ENCODE data around the gene TARBP1. TPM values are rescaled to one million over a fixed set of nuclear protein-coding genes. Genes with fewer than 3 reads are reported as not detected.
"Not testable (repeated sequence)": the region's sequence is repeated elsewhere in the genome, so short reads cannot be mapped to it uniquely, and the experiment has no call there.

Gene TARBP1
- total and polyA plus RNA-seq, 2 of the 8 experiments (the other 6 are each of a cell fraction or from before 2014, with no cell fraction given): 21.9 to 32.3 TPM

DNA sequence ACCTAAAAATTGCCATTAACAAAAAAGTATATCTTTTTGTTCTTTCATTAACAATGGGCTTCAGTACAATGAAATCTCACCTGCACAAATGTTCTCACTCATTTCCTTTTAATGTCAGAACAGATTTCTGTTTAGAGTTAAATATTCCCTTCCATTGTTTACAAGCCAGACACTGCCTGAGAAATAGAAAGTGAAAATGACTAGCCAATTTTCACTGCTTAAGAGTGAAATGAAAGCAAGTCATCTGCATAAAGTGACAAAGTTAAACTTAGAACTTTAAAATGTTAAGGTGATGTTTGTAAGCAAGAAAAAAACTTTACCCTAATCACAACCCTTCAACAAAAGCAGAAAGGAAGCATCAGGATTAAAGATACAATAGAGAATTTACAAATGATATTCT, 78.2 kb downstream of the TARBP1 start (continued):
- TF ChIP-seq RFX5 (IDR thresholded peaks at IDR 0.05; ENCODE audit: borderline replicate concordance, low read depth, low read length): no peak
- TF ChIP-seq SIRT6 (IDR thresholded peaks at IDR 0.05; ENCODE audit: low read length): no peak
- no peak for TF ChIP-seq KDM4A (IDR thresholded peaks at IDR 0.05; ENCODE audit: low read depth, low read length, severe bottlenecking)
- no peak for TF ChIP-seq HDAC2 (IDR thresholded peaks at IDR 0.05; ENCODE audit: borderline replicate concordance in 1 of 2, low read depth in 2 of 2, low read length in 2 of 2)
- no peak for TF ChIP-seq SP4 (IDR thresholded peaks at IDR 0.05; ENCODE audit: low read length)

DNA sequence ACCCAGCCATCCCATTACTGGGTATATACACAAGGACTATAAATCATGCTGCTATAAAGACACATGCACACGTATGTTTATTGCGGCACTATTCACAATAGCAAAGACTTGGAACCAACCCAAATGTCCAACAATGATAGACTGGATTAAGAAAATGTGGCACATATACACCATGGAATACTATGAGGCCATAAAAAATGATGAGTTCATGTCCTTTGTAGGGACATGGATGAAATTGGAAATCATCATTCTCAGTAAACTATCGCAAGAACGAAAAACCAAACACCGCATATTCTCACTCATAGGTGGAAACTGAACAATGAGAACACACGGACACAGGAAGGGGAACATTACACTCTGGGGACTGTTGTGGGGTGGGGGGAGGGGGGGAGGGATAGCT, 79.5 kb downstream of the TARBP1 start:
- H3K4me3 ChIP-seq (ENCODE audit: extremely low read depth in 1 of 4, insufficient read depth in 2 of 4, low read depth in 3 of 4, low read length in 4 of 4); H3K79me1 ChIP-seq (ENCODE audit: low read depth, low read length); DNase-seq (ENCODE audit: low read depth in 1 of 2, low spot score in 2 of 2); H3K23me2 ChIP-seq (ENCODE audit: low read depth, low read length); H2BK5ac ChIP-seq (ENCODE audit: low read depth, low read length); H4K91ac ChIP-seq (replicated peaks; ENCODE audit: insufficient read length, low read length); H3K27ac ChIP-seq (ENCODE audit: low read depth, low read length); H3K36me3 ChIP-seq (ENCODE audit: control insufficient read depth in 2 of 4, insufficient read depth in 4 of 4, low read length in 3 of 4); FAIRE-seq; H2BK120ac ChIP-seq (replicated peaks; ENCODE audit: low read depth, low read length); H3K9ac ChIP-seq (replicated peaks in 1 of 4; ENCODE audit: extremely low read depth in 1 of 4, low read depth in 3 of 4, low read length in 3 of 4); H4K20me1 ChIP-seq (replicated peaks in 1 of 2; ENCODE audit: control insufficient read depth in 1 of 2, insufficient read depth in 2 of 2, low read length in 2 of 2); H4K8ac ChIP-seq (ENCODE audit: extremely low read depth, insufficient read depth, low read length); H3K56ac ChIP-seq (replicated peaks; ENCODE audit: insufficient read length, low read depth, low read length); H3K14ac ChIP-seq (ENCODE audit: insufficient read length); H4K5ac ChIP-seq (ENCODE audit: insufficient read length, low read depth, low read length); H3K18ac ChIP-seq (ENCODE audit: extremely low read depth, low read length); H3K4me2 ChIP-seq (ENCODE audit: insufficient read depth in 1 of 2, low read depth in 2 of 2, low read length in 2 of 2); H2AFZ ChIP-seq (ENCODE audit: low read length); H2BK15ac ChIP-seq (ENCODE audit: low read length); H3K23ac ChIP-seq (ENCODE audit: insufficient read length); H3K4ac ChIP-seq (replicated peaks; ENCODE audit: insufficient read length, low read depth, low read length); H2BK12ac ChIP-seq (ENCODE audit: low read depth, low read length); H3K4me1 ChIP-seq (replicated peaks in 1 of 4; ENCODE audit: control insufficient read depth in 3 of 4, insufficient read depth in 4 of 4, low read length in 3 of 4); H2AK5ac ChIP-seq (ENCODE audit: low read depth, low read length); H3K79me2 ChIP-seq (ENCODE audit: control insufficient read depth in 1 of 2, insufficient read depth in 2 of 2, low read length in 2 of 2); POLR2A ChIA-PET (ENCODE audit: partially characterized antibody); H2BK20ac ChIP-seq (ENCODE audit: low read length); H3K9me3 ChIP-seq (ENCODE audit: insufficient read depth in 2 of 2, low read depth in 1 of 2, low read length in 1 of 2); H3K27me3 ChIP-seq (replicated peaks in 1 of 4; ENCODE audit: control insufficient read depth in 3 of 4, extremely low read depth in 1 of 4, insufficient read depth in 3 of 4, low read length in 3 of 4): not testable (repeated sequence)
- CTCF ChIA-PET (ENCODE audit: partially characterized antibody): interaction anchor here (0.6 kb wide), 1 partner anchor 89 kb away, joined by 3 read pairs; no protein-coding TSS in a partner anchor
- WGBS, 2 experiments (ENCODE audit: extremely low coverage in 1 of 2, insufficient coverage in 1 of 2, insufficient read length in 1 of 2, insufficient replicate concordance in 2 of 2, low coverage in 1 of 2, low lambda C conversion rate in 2 of 2, missing lambda C conversion rate in 1 of 2): 97% methylated on average over 6 of the region's 6 CpGs; no CpG with 5 or more reads in 1 of the 2 experiments
